CD8-positive, alpha-beta memory T cell (primary cell): ENCODE results near the gene AP1G2. TPM values are rescaled to one million over a fixed set of nuclear protein-coding genes. Genes with fewer than 3 reads are reported as not detected.
"Not testable (repeated sequence)": the region's sequence is repeated elsewhere in the genome, so short reads cannot be mapped to it uniquely, and the experiment has no call there.

ENCODE experiments used
- CTCF ChIA-PET: fragments of 350-600 bp; sonication (Branson Sonifier 250); formaldehyde crosslinking; loops from one replicate; lab custom pipeline; 2021; ENCODE audit warnings: antibody characterized with exemption; lab: Charles Lee
- POLR2A ChIA-PET: fragments of 350-600 bp; sonication (Branson Sonifier 250); formaldehyde crosslinking; loops from one replicate; lab custom pipeline; 2021; ENCODE audit warnings: antibody characterized with exemption; lab: Charles Lee
- DNase-seq, 5 donors: peaks; one replicate each; pipeline versions ENCODE4 v3.0.0 to v3.0.0-alpha.2; 2020 to 2022; ENCODE audit warnings: mixed read lengths in 1 of 5
- H3K27ac ChIP-seq: one replicate; pipeline ENCODE4 v1.7.0; 2013; ENCODE audit warnings: low read depth, mild to moderate bottlenecking, low read length, moderate library complexity
- H3K27me3 ChIP-seq: 2 replicates; pipeline ENCODE4 v1.7.0; 2013; ENCODE audit warnings: low read length, mild to moderate bottlenecking; ENCODE audit not compliant: insufficient read depth, poor library complexity, severe bottlenecking
- H3K36me3 ChIP-seq: 2 replicates; pipeline ENCODE4 v1.7.0; 2013; ENCODE audit warnings: mild to moderate bottlenecking, low read length, moderate library complexity; ENCODE audit not compliant: insufficient read depth
- H3K4me1 ChIP-seq: 2 replicates; pipeline ENCODE4 v1.7.0; 2013; ENCODE audit warnings: mild to moderate bottlenecking, low read length, moderate library complexity; ENCODE audit not compliant: insufficient read depth
- H3K4me3 ChIP-seq: 2 replicates; pipeline ENCODE4 v1.7.0; 2013; ENCODE audit warnings: mild to moderate bottlenecking, low read length
- H3K9me3 ChIP-seq: 2 replicates; pipeline ENCODE4 v1.7.0; 2013; ENCODE audit warnings: mild to moderate bottlenecking, low read length
- H3K27ac Mint-ChIP-seq, 8 donors: one replicate each; pipeline ENCODE4 v1.8.0; 2020 to 2021; ENCODE audit warnings: mixed read lengths in 8 of 8, mild to moderate bottlenecking in 6 of 8, inconsistent platforms in 3 of 8, moderate library complexity in 3 of 8
- H3K27me3 Mint-ChIP-seq, 2 donors: one replicate each; pipeline ENCODE4 v1.8.0; 2020 to 2021; ENCODE audit warnings: mixed read lengths in 2 of 2, mild to moderate bottlenecking in 1 of 2, moderate library complexity in 1 of 2
- H3K36me3 Mint-ChIP-seq, 3 donors: one replicate each; pipeline ENCODE4 v1.8.0; 2020 to 2021; ENCODE audit warnings: mixed read lengths in 3 of 3, inconsistent platforms in 1 of 3, mild to moderate bottlenecking in 1 of 3
- H3K4me1 Mint-ChIP-seq, 3 donors: one replicate each; pipeline ENCODE4 v1.8.0; 2020 to 2021; ENCODE audit warnings: mixed read lengths in 3 of 3, inconsistent platforms in 1 of 3, mild to moderate bottlenecking in 1 of 3
- H3K4me3 Mint-ChIP-seq, 7 donors: one replicate each; pipeline ENCODE4 v1.8.0; 2020 to 2021; ENCODE audit warnings: mixed read lengths in 7 of 7, mild to moderate bottlenecking in 6 of 7, moderate library complexity in 4 of 7, inconsistent platforms in 2 of 7
- H3K9me3 Mint-ChIP-seq, 5 donors: one replicate each; pipeline ENCODE4 v1.8.0; 2020 to 2022; ENCODE audit warnings: mixed read lengths in 5 of 5, mild to moderate bottlenecking in 3 of 5, moderate library complexity in 2 of 5, inconsistent platforms in 1 of 5
- polyA plus RNA-seq: library from polyadenylated mRNA; unstranded; fragments of 300-500 nt; fragmentation: Illumina TruSeq; gene quantifications from one replicate; pipeline ENCODE4 v1.2.3, GENCODE V29; 2021
- total RNA-seq, 2 experiments: library from RNA; stranded (reverse); gene quantifications; one replicate each; pipeline ENCODE4 v1.2.3, GENCODE V29; 2021

The AP1G2 gene
- total and polyA plus RNA-seq, 3 experiments from 2014 or later, result 80.8 to 154 (median 152) TPM

DNA sequence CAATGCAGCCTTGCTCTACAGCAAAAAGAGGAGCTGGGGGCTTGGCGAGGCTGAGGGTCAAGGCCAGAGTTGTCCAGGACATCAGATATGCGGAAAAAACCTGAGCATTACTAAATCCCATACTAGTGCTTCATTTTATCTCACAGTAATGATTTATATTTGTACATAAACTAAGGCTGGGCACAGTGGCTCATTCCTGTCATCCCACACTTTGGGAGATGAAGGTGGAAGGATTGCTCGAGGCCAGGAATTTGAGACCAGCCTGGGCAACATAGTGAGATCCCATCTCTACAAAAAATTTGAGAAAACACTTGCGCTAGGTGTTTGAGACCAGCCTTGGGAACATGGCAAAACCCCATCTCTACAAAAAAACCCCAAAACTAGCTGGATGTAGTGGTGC is 22.6 kb upstream of the AP1G2 start:
- no peaks in the 10 kb centered on the region for H3K27me3 ChIP-seq
- H3K36me3 Mint-ChIP-seq, result no peaks in the 10 kb centered on the region
- H3K27ac ChIP-seq, result no peak overlapping the region
- DNase-seq, result no peak
- H3K4me3 Mint-ChIP-seq, result no peak overlapping the region
- no peaks in the 10 kb centered on the region for H3K9me3 Mint-ChIP-seq
- no peaks in the 10 kb centered on the region for H3K9me3 ChIP-seq
- H3K27me3 Mint-ChIP-seq, result peaks cover 13 to 18% of the 10 kb centered on the region in 2 donors
- H3K4me1 ChIP-seq, result peaks cover 9% of the 10 kb centered on the region
- no peaks in the 10 kb centered on the region for H3K36me3 ChIP-seq
- peaks cover 3 to 8% (median 7%) of the 10 kb centered on the region in 3 donors for H3K4me1 Mint-ChIP-seq
- no peak overlapping the region for H3K27ac Mint-ChIP-seq
- ChIA-PET POLR2A (no interaction called here), CTCF (interaction anchor here (1.2 to 3.4 kb wide), 3 partner anchors 22 to 363 kb away, joined by 5 to 28 read pairs (median 6); partner anchors contain the start of gene DHRS4)
- H3K4me3 ChIP-seq, result no peak overlapping the region

DNA sequence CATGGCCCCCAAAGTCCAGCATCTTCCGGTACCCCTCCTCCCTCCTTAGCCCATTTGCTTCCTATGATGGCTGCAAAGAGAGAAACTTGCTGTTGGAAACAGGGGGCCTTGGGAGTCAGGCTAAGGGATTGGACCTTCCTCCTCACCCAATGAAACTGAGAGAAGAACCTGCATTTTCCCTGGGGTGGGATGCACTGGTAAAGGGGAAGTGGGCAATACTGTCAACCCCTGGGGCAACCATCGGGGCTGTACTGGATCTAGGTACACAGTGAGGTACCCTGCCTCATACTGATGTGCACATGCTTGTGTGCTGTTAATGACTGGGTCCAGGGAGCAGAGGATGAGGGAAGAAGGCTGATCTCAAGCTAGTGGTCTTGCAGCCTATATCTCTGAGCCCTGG is 22.0 kb upstream of the AP1G2 start:
- no peak for DNase-seq
- H3K4me3 Mint-ChIP-seq, result no peak overlapping the region
- H3K27me3 Mint-ChIP-seq, result peaks cover 13 to 18% of the 10 kb centered on the region in 2 donors
- Histone ChIP-seq H3K4me3 (no peak overlapping the region), H3K27me3 (no peaks in the 10 kb centered on the region), H3K4me1 (peaks cover 9% of the 10 kb centered on the region), H3K27ac (no peak overlapping the region), H3K9me3 (no peaks in the 10 kb centered on the region), H3K36me3 (no peaks in the 10 kb centered on the region)
- POLR2A ChIA-PET, result no interaction called here
- H3K27ac Mint-ChIP-seq, result peak overlapping the region in 2 of 8 donors; percentile 50 to 60
- H3K4me1 Mint-ChIP-seq, result peaks cover 3 to 8% (median 7%) of the 10 kb centered on the region in 3 donors
- CTCF ChIA-PET, result interaction anchor here (0.7 to 3.4 kb wide), 17 partner anchors 11 to 364 kb away, joined by 3 to 28 read pairs (median 4); partner anchors contain the start of gene DHRS4
- H3K9me3 Mint-ChIP-seq, result no peaks in the 10 kb centered on the region
- no peaks in the 10 kb centered on the region for H3K36me3 Mint-ChIP-seq

DNA sequence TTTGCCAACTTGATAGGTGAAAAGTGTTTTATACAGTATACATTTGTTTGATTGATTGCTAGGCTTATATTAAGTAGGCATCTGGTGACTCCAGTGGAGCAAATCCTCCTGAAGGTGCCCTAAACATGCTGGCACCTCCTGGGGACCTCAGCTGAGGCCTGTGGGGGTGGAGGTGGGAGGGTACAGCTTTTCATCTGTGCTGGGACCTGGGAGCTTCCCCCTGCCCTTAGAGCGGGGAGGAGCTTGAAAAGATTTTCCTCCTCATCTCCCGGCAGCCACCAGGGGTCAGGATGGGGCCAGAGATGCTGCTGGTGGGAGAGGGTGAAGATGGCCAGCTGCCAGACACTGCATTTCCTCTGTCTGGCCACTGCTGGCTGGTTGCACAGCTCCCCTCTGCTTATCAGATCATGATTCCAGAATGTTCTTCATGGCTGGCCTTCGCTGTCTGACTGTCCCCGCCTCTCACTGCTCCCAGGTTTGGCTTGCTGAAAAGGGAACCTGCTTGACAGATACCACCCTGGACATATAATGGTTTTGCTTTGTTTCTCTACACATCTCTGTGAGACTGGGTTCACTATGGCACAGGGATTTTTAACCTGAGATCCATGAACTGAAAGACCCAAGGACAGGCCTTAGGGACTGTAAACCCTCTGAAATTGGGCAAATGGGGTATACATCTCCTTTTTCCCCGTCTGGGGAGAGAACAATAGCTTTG is 21.4 kb upstream of the AP1G2 start:
- H3K27ac Mint-ChIP-seq, result peak overlapping the region in 2 of 8 donors; percentile 58 to 60
- ChIA-PET POLR2A (interaction anchor here (0.5 kb wide), 1 partner anchor 520 kb away, joined by 4 read pairs; no protein-coding TSS in a partner anchor), CTCF (interaction anchor here (0.6 to 3.4 kb wide), 22 partner anchors 8 to 364 kb away, joined by 3 to 28 read pairs (median 3); partner anchors contain the start of gene DHRS4)

DNA sequence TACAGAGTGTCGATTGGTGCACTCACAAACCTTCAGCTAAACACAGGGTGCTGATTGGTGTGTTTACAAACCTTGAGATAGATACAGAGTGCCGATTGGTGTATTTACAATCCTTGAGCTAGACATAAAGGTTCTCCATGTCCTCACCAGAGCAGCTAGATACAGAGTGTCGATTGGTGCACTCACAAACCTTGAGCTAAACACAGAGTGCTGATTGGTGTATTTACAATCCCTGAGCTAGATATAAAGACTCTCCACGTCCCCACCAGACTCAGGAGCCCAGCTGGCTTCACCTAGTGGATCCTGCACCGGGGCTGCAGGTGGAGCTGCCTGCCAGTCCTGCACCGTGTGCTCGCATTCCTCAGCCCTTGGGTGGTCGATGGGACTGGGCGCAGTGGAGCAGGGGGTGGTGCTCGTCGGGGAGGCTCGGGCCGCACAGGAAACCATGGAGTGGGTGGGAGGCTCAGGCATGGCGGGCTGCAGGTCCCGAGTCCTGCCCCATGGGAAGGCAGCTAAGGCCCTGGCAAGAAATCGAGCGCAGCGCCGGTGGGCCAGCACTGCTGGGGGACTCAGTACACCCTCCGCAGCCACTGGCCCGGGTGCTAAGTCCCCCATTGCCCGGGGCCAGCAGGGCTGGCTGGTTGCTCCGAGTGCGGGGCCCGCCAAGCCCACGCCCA is 17.1 kb upstream of the AP1G2 start:
- DNase-seq, H3K4me3 Mint-ChIP-seq, H3K9me3 Mint-ChIP-seq, H3K9me3 ChIP-seq, H3K4me1 ChIP-seq, H3K36me3 Mint-ChIP-seq, H3K4me1 Mint-ChIP-seq, H3K4me3 ChIP-seq, CTCF ChIA-PET, H3K27ac Mint-ChIP-seq, H3K27ac ChIP-seq, H3K36me3 ChIP-seq, POLR2A ChIA-PET, H3K27me3 ChIP-seq: not testable (repeated sequence)
- H3K27me3 Mint-ChIP-seq, result peaks cover 25 to 46% of the 10 kb centered on the region in 2 donors

More for the DNA sequence above, 21.4 kb upstream of the AP1G2 start:
- DNase-seq, result peak; percentile 65 to 86 (median 76)
- Histone ChIP-seq H3K36me3 (no peaks in the 10 kb centered on the region), H3K27ac (no peak overlapping the region), H3K4me3 (no peak overlapping the region), H3K9me3 (no peaks in the 10 kb centered on the region), H3K27me3 (no peaks in the 10 kb centered on the region), H3K4me1 (peaks cover 9% of the 10 kb centered on the region)
- no peaks in the 10 kb centered on the region for H3K9me3 Mint-ChIP-seq
- H3K4me3 Mint-ChIP-seq, result peak overlapping the region in 1 of 7 donors; percentile 20
- peaks cover 3 to 8% (median 7%) of the 10 kb centered on the region in 3 donors for H3K4me1 Mint-ChIP-seq
- peaks cover 13 to 22% of the 10 kb centered on the region in 2 donors for H3K27me3 Mint-ChIP-seq
- no peaks in the 10 kb centered on the region for H3K36me3 Mint-ChIP-seq

DNA sequence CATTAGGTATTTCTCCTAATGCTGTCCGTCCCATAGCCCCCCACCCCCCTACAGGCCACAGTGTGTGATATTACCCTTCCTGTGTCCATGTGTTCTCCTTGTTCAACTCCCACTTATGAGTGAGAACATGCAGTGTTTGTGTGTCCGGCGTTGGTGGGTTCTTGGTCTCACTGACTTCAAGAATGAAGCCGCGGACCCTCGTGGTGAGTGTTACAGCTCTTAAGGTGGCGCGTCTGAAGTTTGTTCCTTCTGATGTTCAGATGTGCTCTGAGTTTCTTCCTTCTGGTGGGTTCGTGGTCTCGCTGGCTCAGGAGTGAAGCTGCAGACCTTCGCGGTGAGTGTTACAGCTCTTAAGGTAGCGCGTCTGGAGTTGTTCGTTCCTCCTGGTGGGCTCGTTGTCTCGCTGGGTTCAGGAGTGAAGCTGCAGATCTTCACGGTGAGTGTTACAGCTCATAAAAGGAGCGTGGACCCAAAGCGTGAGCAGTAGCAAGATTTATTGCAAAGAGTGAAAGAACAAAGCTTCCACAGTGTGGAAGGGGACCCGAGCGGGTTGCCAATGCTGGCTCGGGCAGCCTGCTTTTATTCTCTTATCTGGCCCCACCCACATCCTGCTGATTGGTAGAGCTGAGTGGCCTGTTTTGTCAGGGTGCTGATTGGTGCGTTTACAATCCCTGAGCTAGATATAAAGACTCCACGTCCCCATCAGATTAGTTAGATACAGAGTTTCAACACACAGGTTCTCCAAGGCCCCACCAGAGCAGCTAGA is 16.4 kb upstream of the AP1G2 start:
- peaks cover 24 to 51% of the 10 kb centered on the region in 2 donors for H3K27me3 Mint-ChIP-seq
- H3K36me3 Mint-ChIP-seq, CTCF ChIA-PET, H3K9me3 ChIP-seq, H3K27ac ChIP-seq, POLR2A ChIA-PET, H3K4me3 Mint-ChIP-seq, H3K27me3 ChIP-seq, H3K9me3 Mint-ChIP-seq, H3K27ac Mint-ChIP-seq, H3K4me1 ChIP-seq, H3K4me1 Mint-ChIP-seq, DNase-seq, H3K4me3 ChIP-seq, H3K36me3 ChIP-seq: not testable (repeated sequence)

DNA sequence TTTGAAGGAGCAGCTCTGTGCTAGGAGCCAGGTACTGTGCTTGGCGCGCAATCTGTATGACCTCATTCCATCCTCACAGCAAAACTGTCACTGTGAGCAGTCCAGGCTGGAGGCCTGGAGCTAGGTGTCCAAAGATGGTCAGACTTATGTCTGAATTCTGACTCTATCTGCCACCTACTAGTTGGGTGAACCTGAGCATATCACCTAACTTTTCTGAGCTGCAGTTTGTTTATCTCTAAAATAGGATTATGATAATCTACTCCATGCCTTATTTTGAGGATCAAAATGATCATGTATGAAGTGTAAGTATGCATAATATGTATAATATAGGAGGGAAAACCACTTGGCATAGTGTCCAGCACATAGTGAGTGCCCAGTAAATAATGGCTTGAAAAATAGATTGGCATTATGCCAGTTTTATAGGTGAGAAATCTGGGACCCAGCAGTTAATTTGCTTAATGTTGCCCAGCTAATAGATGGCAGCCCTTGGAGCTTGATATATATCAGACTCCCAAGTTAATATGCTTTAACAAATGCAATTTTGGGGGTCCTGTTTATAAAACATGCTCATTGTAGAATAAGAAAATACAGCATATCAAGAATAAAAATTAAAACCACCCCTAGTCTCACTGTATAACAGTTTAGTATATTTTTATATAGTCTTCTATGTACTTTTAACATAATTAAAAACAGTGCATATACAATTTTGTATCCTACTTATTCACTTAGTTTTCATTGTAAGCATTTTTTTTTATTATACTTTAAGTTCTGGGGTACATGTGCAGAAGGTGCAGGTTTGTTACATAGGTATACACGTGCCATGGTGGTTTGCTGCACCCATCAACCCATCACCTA is 15.5 kb upstream of the AP1G2 start:
- no peak for DNase-seq
- Histone ChIP-seq H3K4me3 (no peak overlapping the region), H3K9me3 (no peaks in the 10 kb centered on the region), H3K27me3 (peaks cover 5% of the 10 kb centered on the region), H3K4me1 (no peaks in the 10 kb centered on the region), H3K36me3 (no peaks in the 10 kb centered on the region), H3K27ac (no peak overlapping the region)
- Mint-ChIP-seq H3K27ac (no peak overlapping the region), H3K9me3 (peaks cover 0 to 3% (median 0%) of the 10 kb centered on the region in 5 donors), H3K4me3 (no peak overlapping the region), H3K4me1 (peaks cover 0 to 8% (median 4%) of the 10 kb centered on the region in 3 donors), H3K36me3 (no peaks in the 10 kb centered on the region), H3K27me3 (peaks cover 28 to 52% of the 10 kb centered on the region in 2 donors)
- ChIA-PET POLR2A (interaction anchor here (0.6 kb wide), 1 partner anchor 111 kb away, joined by 11 read pairs; no protein-coding TSS in a partner anchor), CTCF (no interaction called here)

DNA sequence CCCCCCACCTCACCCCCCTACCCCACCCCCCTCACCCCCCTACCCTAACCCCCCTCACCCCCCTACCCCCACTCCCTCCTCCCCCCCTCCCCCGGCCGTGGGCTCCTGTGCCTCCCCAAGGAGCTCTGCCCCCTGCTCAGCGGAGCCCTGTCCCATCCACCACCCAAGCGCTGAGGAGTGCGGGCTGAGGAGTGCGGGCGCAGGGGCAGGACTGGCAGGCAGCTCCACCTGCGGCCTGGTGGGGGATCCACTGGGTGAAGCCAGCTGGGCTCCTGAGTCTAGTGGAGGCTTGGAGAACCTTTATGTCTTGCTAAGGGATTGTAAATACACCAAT is 13.3 kb upstream of the AP1G2 start:
- POLR2A ChIA-PET, result no interaction called here
- CTCF ChIA-PET, result interaction anchor here (0.8 to 1.5 kb wide), 4 partner anchors 8 to 35 kb away, joined by 3 read pairs; no protein-coding TSS in a partner anchor

More for the DNA sequence above, 13.3 kb upstream of the AP1G2 start:
- peaks cover 30 to 55% of the 10 kb centered on the region in 2 donors for H3K27me3 Mint-ChIP-seq
- Histone ChIP-seq H3K4me1 (peaks cover 5% of the 10 kb centered on the region), H3K9me3 (no peaks in the 10 kb centered on the region), H3K27me3 (peaks cover 16% of the 10 kb centered on the region), H3K27ac (no peak overlapping the region), H3K4me3 (no peak overlapping the region), H3K36me3 (no peaks in the 10 kb centered on the region)
- peaks cover 8 to 20% (median 11%) of the 10 kb centered on the region in 3 donors for H3K4me1 Mint-ChIP-seq
- peaks cover 0 to 3% (median 0%) of the 10 kb centered on the region in 5 donors for H3K9me3 Mint-ChIP-seq
- no peaks in the 10 kb centered on the region for H3K36me3 Mint-ChIP-seq
- H3K4me3 Mint-ChIP-seq, result no peak overlapping the region
- no peak overlapping the region for H3K27ac Mint-ChIP-seq
- no peak for DNase-seq
